Raji (cell line): ENCODE measurements around the gene VSTM5.

Source experiments
- POLR2A ChIP-seq: IDR thresholded peaks from 2 replicates; pipeline ENCODE4 v1.6.1; 2011; ENCODE audit warnings: low read depth, low read length, control low read depth; ENCODE audit not compliant: insufficient read depth

The VSTM5 gene

DNA sequence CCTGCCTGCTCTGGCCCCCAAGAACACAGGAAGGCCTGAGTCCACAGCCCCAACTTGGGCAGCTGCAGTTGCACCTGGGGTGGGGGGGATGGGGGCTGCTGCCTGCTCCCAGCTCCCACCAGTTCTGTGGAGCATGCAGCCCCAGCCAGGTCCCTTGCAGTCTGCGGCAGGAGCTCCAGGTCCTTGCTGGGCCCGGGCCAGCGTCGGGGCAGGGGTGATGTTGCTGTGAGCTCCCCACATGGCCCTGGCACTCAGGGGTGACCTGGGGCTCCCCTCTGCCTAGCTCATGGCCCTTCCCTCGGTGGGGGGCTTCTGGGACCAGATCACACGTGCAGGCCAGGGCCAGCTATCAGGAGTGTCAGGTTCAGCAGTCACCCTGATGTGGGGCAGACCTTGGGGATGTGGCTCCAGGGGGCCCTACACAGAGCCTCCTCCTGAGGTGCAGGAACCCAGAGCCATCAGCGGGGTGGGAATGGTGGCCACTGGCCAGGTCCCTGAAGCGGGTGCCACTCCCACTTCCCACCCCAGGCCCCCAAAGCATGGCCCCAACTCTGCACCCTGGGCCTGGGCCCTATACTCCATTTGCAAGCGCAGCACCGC, 76.7 kb downstream of the VSTM5 start:
- no peak for TF ChIP-seq POLR2A

DNA sequence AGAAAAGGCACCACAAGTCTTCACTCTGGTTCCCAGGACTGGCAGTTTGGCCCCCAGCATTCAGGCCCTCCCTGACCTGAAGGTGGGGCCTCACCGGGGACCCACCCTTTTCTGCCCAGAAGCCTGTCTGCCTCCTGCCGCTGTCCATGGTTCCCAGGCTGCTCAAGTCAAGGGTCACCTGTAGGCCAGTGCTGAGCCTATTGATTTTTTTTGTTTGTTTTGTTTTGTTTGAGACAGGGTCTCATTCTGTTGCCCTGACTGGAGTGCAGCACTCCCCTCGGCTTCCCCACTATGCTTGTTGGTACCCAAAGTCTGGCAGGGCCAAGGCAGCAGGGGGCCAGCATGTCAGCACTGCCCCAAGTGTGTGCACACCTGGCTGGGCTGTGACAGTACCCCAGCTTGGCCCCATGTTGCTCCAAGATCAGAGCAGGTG, 77.4 kb downstream of the VSTM5 start:
- TF ChIP-seq POLR2A: no peak

DNA sequence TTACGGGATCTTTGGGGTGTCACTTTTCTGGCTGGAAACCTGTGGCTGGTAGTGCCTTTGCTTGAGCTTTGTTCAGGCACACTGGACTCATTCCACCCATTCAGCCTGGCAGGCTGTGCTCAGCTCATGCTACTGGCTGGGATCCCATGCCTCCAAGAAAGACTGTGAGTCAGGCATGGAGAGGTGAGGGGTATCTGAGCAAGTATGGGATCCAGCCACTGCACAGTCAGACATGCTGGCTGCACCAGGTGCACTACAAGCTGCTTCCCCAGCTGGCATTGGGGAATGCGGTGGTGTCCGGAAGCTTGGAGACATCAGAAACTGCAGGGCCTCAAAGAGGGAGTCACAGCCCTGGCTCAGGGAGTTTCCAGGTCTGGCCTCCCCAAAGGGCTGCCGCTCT, 78.3 kb downstream of the VSTM5 start:
- TF ChIP-seq POLR2A: no peak

DNA sequence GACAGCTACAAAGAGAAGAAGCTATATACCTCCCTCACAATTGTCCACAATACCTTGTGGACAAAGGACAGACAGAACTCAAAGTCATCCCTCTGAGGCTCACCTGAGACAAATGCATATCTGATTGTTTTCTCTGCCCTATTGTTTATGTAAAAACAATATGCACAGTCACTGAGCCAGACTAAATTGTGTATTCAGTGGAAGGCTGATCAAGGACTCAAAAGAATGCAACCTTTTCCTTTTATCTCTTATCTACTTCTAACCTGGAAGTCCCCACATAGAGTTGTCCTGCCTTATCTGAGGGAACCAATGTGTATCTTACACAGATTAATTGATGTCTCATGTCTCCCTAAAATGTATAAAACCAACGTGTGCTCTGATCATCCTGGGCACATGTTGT, 80.3 kb downstream of the VSTM5 start:
- no peak for TF ChIP-seq POLR2A
